ENCODE data around the gene WDTC1. TPM values are rescaled to one million over a fixed set of nuclear protein-coding genes. Genes with fewer than 3 reads are reported as not detected.

Gene WDTC1
- total and polyA plus RNA-seq, 2 donors, result 10.8 to 19.2 TPM

DNA sequence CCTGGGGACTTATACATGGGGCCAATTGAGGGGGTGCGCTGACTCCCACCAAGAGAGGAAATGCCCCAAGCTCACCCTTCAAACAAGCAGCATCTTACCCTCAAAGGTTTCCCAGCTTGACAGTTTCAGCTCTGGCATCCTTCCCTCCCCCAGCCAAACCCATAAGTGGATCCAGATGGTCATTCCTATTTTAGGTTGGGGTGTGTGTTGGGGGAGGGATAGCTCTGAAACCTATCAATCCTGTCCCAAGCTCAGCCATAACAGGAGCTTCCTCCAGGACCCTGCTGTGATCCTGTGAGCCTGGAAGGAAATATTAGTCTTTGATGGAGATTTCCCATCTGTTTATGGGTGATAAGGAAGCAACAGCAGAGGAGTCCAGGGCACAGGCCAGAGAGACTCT lies 84.2 kb downstream of the WDTC1 start:
- H3K9me3 ChIP-seq (ENCODE audit: control insufficient read depth in 2 of 2, insufficient read depth in 1 of 2, low read length in 1 of 2), result no peaks in the 10 kb centered on the region
- WGBS, result 89% methylated on average over 1 of the region's 1 CpG
- H3K27ac ChIP-seq (ENCODE audit: low read depth in 1 of 2, low read length in 1 of 2), result no peak overlapping the region
- H3K4me3 ChIP-seq (ENCODE audit: low read length in 2 of 2), result no peak overlapping the region
- H3K27me3 ChIP-seq (ENCODE audit: control insufficient read depth in 2 of 2, insufficient read depth in 1 of 2, low read length in 1 of 2), result peaks cover 3% of the 10 kb centered on the region in 2 donors
- peaks cover 8 to 11% of the 10 kb centered on the region in 2 donors for H3K4me1 ChIP-seq (ENCODE audit: control insufficient read depth in 2 of 2, insufficient read depth in 2 of 2, low read length in 2 of 2)
- no peak for DNase-seq (ENCODE audit: low read depth in 6 of 9, low spot score in 9 of 9)
- H3K36me3 ChIP-seq (ENCODE audit: control insufficient read depth in 2 of 2, insufficient read depth in 2 of 2, low read length in 1 of 2), result no peaks in the 10 kb centered on the region

DNA sequence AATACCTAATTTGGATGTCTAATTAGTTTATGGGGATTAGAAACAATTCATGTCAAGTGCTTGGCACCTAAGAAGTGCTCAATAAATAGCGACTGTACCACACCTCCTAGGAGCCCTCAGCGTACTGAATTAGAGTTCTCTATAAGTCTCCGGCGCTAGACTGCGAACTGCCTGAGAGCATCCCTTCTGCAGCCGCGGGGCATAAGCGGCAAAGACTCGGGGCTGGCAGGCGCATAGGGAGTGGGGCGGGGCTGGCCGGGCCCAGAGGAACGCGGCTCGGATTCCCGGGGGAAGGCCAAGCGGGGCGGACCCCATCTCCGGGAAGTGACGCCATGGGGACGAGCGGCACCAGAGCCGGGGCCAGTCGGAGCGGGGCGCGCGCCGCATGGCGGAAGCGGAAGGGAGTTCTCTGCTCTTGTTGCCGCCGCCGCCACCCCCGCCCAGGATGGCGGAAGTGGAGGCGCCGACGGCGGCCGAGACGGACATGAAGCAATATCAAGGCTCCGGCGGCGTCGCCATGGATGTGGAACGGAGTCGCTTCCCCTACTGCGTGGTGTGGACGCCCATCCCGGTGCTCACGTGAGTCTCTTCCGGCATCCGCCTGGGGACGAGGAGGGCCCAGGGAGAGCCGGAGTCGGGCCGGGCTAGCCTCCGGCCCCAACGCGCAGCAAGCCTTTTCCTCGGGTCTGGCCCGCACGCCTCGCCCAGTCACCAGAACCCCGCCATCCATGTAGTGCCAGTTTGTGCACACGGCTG lies 87.6 kb downstream of the WDTC1 start, which contains the start of gene TMEM222:
TSS of gene TMEM222 (plus strand) at position 351 of the 756 bp plus-strand sequence. CDS start at position 386, 35 bp downstream.
- Histone ChIP-seq H3K27me3 (ENCODE audit: control insufficient read depth in 2 of 2, insufficient read depth in 1 of 2, low read length in 1 of 2) (peaks cover 3% of the 10 kb centered on the region in 2 donors), H3K4me3 (ENCODE audit: low read length in 2 of 2) (peak within 1 kb of the TSS; percentile 81 to 82), H3K4me1 (ENCODE audit: control insufficient read depth in 2 of 2, insufficient read depth in 2 of 2, low read length in 2 of 2) (peaks cover 8 to 13% of the 10 kb centered on the region in 2 donors), H3K27ac (ENCODE audit: low read depth in 1 of 2, low read length in 1 of 2) (peak within 1 kb of the TSS; percentile 77 to 79), H3K9me3 (ENCODE audit: control insufficient read depth in 2 of 2, insufficient read depth in 1 of 2, low read length in 1 of 2) (no peaks in the 10 kb centered on the region), H3K36me3 (ENCODE audit: control insufficient read depth in 2 of 2, insufficient read depth in 2 of 2, low read length in 1 of 2) (peaks cover 18 to 29% of the 10 kb centered on the region in 2 donors)
- DNase-seq (ENCODE audit: low read depth in 6 of 9, low spot score in 9 of 9), result peak; percentile 76 to 98 (median 94)
- WGBS, result under 1% methylated on average over 67 of the region's 67 CpGs

DNA sequence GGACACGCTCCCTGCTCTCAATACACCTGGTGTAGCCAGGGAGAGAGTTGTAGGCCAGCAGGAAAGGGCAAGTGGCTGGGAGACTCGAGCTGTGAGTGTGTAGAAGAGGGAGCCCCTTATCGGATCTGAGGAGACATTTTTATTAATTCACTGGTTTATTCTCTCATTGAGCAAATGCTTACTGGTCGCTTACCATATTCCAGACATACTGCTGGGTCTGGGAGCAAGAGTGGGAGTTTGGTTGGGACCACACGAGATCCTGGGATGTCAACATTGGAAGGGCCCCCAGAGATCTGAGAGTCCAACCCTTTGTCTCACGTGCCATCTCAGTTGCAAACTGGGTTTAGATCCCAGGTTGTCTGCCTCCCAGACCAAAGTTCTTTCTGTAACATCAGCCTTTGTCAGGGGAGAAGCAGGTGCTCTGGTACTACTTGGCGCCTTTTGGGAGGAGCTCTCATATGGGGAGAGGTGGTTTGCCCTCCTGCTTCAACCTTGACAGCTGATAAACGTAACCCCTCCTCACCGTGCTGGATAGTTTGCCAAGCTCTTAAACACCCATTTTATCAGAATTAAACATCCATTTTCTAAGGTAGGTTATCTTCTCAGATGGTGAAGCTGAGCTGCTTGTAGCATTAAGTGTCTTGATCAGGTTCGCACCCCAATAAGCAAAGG lies 88.3 kb downstream of the WDTC1 start:
- Histone ChIP-seq H3K27ac (ENCODE audit: low read depth in 1 of 2, low read length in 1 of 2) (peak overlapping the region; percentile 77 to 79), H3K27me3 (ENCODE audit: control insufficient read depth in 2 of 2, insufficient read depth in 1 of 2, low read length in 1 of 2) (peaks cover 3% of the 10 kb centered on the region in 2 donors), H3K4me1 (ENCODE audit: control insufficient read depth in 2 of 2, insufficient read depth in 2 of 2, low read length in 2 of 2) (peaks cover 8 to 13% of the 10 kb centered on the region in 2 donors), H3K4me3 (ENCODE audit: low read length in 2 of 2) (peak overlapping the region; percentile 81 to 82), H3K36me3 (ENCODE audit: control insufficient read depth in 2 of 2, insufficient read depth in 2 of 2, low read length in 1 of 2) (peaks cover 20 to 33% of the 10 kb centered on the region in 2 donors), H3K9me3 (ENCODE audit: control insufficient read depth in 2 of 2, insufficient read depth in 1 of 2, low read length in 1 of 2) (no peaks in the 10 kb centered on the region)
- peak in 2 of 9 donors; percentile 17 to 34 for DNase-seq (ENCODE audit: low read depth in 6 of 9, low spot score in 9 of 9)
- 13% methylated on average over 10 of the region's 10 CpGs for WGBS

DNA sequence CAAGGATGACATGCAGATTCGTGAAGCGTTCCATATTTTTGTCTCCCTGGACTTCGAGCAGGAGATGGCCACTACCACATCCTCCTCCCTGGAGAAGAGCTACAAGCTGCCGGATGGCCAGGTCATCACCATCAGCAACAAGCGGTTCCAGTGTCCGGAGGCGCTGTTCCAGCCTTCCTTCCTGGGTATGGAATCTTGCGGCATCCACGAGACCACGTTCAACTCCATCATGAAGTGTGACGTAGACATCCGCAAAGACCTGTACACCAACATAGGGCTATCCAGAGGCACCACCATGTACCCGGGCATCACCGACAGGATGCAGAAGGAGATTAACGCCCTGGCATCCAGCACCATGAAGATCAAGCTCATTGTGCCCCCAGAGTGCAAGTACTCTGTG lies 90.9 kb downstream of the WDTC1 start:
- WGBS, result 98% methylated on average over 15 of the region's 15 CpGs
- Histone ChIP-seq H3K9me3 (ENCODE audit: control insufficient read depth in 2 of 2, insufficient read depth in 1 of 2, low read length in 1 of 2) (no peaks in the 10 kb centered on the region), H3K4me1 (ENCODE audit: control insufficient read depth in 2 of 2, insufficient read depth in 2 of 2, low read length in 2 of 2) (peaks cover 8 to 13% of the 10 kb centered on the region in 2 donors), H3K27ac (ENCODE audit: low read depth in 1 of 2, low read length in 1 of 2) (no peak overlapping the region), H3K4me3 (ENCODE audit: low read length in 2 of 2) (no peak overlapping the region), H3K27me3 (ENCODE audit: control insufficient read depth in 2 of 2, insufficient read depth in 1 of 2, low read length in 1 of 2) (no peaks in the 10 kb centered on the region), H3K36me3 (ENCODE audit: control insufficient read depth in 2 of 2, insufficient read depth in 2 of 2, low read length in 1 of 2) (peaks cover 33 to 53% of the 10 kb centered on the region in 2 donors)
- DNase-seq (ENCODE audit: low read depth in 6 of 9, low spot score in 9 of 9), result no peak

DNA sequence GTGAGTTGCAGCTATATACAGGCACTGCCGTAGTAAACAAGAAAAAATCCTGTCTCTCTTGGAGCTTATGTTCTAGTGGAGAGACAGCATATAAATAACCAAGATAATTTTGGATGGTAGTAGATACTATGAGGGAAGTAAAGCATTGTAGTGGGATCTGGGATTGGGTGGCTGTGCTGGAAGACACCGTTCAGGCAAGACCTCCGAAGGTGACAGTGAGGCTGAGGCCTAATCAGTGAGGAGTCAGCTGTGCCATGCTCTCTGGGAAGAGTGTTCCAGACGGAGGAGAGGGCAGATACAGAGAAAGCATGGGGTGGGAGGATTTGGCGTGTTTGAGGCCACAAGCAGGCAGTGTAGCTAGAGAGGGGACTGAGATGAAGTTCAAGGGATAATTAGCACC lies 93.5 kb downstream of the WDTC1 start:
- H3K27me3 ChIP-seq (ENCODE audit: control insufficient read depth in 2 of 2, insufficient read depth in 1 of 2, low read length in 1 of 2), result no peaks in the 10 kb centered on the region
- H3K9me3 ChIP-seq (ENCODE audit: control insufficient read depth in 2 of 2, insufficient read depth in 1 of 2, low read length in 1 of 2), result no peaks in the 10 kb centered on the region
- WGBS, result 97% methylated on average over 5 of the region's 5 CpGs
- H3K4me1 ChIP-seq (ENCODE audit: control insufficient read depth in 2 of 2, insufficient read depth in 2 of 2, low read length in 2 of 2), result peaks cover 5 to 10% of the 10 kb centered on the region in 2 donors
- H3K4me3 ChIP-seq (ENCODE audit: low read length in 2 of 2), result no peak overlapping the region
- DNase-seq (ENCODE audit: low read depth in 6 of 9, low spot score in 9 of 9), result no peak
- H3K36me3 ChIP-seq (ENCODE audit: control insufficient read depth in 2 of 2, insufficient read depth in 2 of 2, low read length in 1 of 2), result peaks cover 56 to 79% of the 10 kb centered on the region in 2 donors
- no peak overlapping the region for H3K27ac ChIP-seq (ENCODE audit: low read depth in 1 of 2, low read length in 1 of 2)

DNA sequence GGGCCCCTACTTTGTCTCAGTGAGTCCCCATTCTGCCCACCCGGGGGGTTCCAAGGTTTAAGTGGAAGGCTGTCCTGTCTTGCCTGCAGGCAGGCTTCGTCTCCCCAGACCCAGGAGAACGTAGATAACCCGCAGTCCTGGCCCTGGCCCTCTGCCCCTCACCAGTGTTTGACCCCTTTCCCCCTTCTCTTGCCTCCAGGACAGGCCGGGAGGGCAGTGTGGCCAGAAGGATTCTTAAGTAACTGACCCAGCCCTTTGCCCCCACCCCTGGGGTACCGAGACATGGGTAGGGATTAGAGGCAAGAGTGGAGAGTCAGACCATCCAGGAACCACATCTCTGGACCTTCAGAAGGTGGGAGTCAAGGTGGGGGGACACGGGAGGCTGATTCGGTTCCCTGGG lies 96.4 kb downstream of the WDTC1 start:
- Histone ChIP-seq H3K4me3 (ENCODE audit: low read length in 2 of 2) (no peak overlapping the region), H3K9me3 (ENCODE audit: control insufficient read depth in 2 of 2, insufficient read depth in 1 of 2, low read length in 1 of 2) (no peaks in the 10 kb centered on the region), H3K36me3 (ENCODE audit: control insufficient read depth in 2 of 2, insufficient read depth in 2 of 2, low read length in 1 of 2) (peaks cover 69 to 91% of the 10 kb centered on the region in 2 donors), H3K27me3 (ENCODE audit: control insufficient read depth in 2 of 2, insufficient read depth in 1 of 2, low read length in 1 of 2) (no peaks in the 10 kb centered on the region), H3K4me1 (ENCODE audit: control insufficient read depth in 2 of 2, insufficient read depth in 2 of 2, low read length in 2 of 2) (peaks cover 0 to 2% of the 10 kb centered on the region in 2 donors), H3K27ac (ENCODE audit: low read depth in 1 of 2, low read length in 1 of 2) (no peak overlapping the region)
- no peak for DNase-seq (ENCODE audit: low read depth in 6 of 9, low spot score in 9 of 9)
- WGBS, result 98% methylated on average over 8 of the region's 8 CpGs

DNA sequence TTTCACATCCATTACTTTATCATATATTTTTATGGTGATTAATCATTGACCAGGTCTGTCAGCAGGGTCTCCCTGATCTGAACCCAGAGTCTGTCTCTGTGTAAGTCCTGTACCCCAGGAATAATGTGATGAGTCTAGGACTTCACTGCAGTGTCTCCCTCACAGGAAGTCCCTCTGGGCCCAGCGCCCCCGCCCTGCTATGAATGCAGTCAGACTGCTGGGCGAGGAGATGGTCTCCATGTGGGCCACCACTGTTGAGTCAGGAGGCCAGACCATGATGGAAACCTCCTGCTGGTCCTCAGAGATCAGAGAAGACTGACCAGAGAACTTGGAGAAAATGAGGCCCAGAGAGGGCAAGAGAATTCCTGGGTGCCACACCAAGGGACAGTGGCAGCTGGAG lies 97.0 kb downstream of the WDTC1 start:
- H3K36me3 ChIP-seq (ENCODE audit: control insufficient read depth in 2 of 2, insufficient read depth in 2 of 2, low read length in 1 of 2), result peaks cover 71 to 91% of the 10 kb centered on the region in 2 donors
- DNase-seq (ENCODE audit: low read depth in 6 of 9, low spot score in 9 of 9), result no peak
- WGBS, result 97% methylated on average over 3 of the region's 3 CpGs
- no peak overlapping the region for H3K4me3 ChIP-seq (ENCODE audit: low read length in 2 of 2)
- H3K27me3 ChIP-seq (ENCODE audit: control insufficient read depth in 2 of 2, insufficient read depth in 1 of 2, low read length in 1 of 2), result no peaks in the 10 kb centered on the region
- peaks cover 0 to 2% of the 10 kb centered on the region in 2 donors for H3K4me1 ChIP-seq (ENCODE audit: control insufficient read depth in 2 of 2, insufficient read depth in 2 of 2, low read length in 2 of 2)
- no peak overlapping the region for H3K27ac ChIP-seq (ENCODE audit: low read depth in 1 of 2, low read length in 1 of 2)
- H3K9me3 ChIP-seq (ENCODE audit: control insufficient read depth in 2 of 2, insufficient read depth in 1 of 2, low read length in 1 of 2), result peaks cover 0 to 4% of the 10 kb centered on the region in 2 donors

DNA sequence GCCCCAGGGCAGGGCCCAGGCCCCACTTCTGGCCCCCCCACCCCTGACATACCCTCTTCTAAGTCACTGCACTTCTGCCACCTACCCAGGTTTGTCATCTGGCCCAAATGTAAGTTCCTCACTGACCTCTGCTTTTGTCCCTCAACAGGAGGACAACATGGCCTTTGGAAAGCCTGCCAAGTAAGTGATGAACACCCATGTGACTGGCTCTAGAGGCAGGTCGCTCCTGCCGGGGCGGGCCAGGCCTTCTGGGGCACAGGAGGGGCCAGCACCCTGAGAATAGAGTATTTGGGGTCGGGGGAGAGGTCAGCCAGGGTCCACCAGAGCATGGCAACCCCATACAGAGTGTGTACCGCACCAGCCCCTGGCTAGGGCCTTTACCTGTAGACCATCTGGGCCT lies 97.5 kb downstream of the WDTC1 start:
- Histone ChIP-seq H3K36me3 (ENCODE audit: control insufficient read depth in 2 of 2, insufficient read depth in 2 of 2, low read length in 1 of 2) (peaks cover 76 to 91% of the 10 kb centered on the region in 2 donors), H3K27me3 (ENCODE audit: control insufficient read depth in 2 of 2, insufficient read depth in 1 of 2, low read length in 1 of 2) (no peaks in the 10 kb centered on the region), H3K27ac (ENCODE audit: low read depth in 1 of 2, low read length in 1 of 2) (no peak overlapping the region), H3K4me1 (ENCODE audit: control insufficient read depth in 2 of 2, insufficient read depth in 2 of 2, low read length in 2 of 2) (peaks cover 0 to 2% of the 10 kb centered on the region in 2 donors), H3K9me3 (ENCODE audit: control insufficient read depth in 2 of 2, insufficient read depth in 1 of 2, low read length in 1 of 2) (peaks cover 0 to 4% of the 10 kb centered on the region in 2 donors), H3K4me3 (ENCODE audit: low read length in 2 of 2) (no peak overlapping the region)
- no peak for DNase-seq (ENCODE audit: low read depth in 6 of 9, low spot score in 9 of 9)
- 97% methylated on average over 5 of the region's 5 CpGs for WGBS
